PC-9 (cell line): ENCODE results near the gene CIP2A. TPM values are rescaled to one million over a fixed set of nuclear protein-coding genes. Genes with fewer than 3 reads are reported as not detected.

ENCODE experiments used
- BruUV-seq: library from RNA; stranded (reverse); fragments of 400-500 nt; replicated peaks from 2 replicates; lab custom pipeline; 2021; lab: Mats Ljungman, UMichigan
- CTCF ChIA-PET: fragments of 300-600 bp; sonication (Branson Sonifier 250); formaldehyde crosslinking; loops from one replicate; lab custom pipeline; 2022; ENCODE audit warnings: antibody characterized with exemption; lab: Charles Lee
- POLR2A ChIA-PET: fragments of 300-600 bp; sonication (Branson Sonifier 250); formaldehyde crosslinking; loops from one replicate; lab custom pipeline; 2022; ENCODE audit warnings: antibody characterized with exemption; ENCODE audit not compliant: unreplicated experiment; lab: Charles Lee
- DNase-seq, 2 experiments: peaks; one replicate each; pipeline versions ENCODE4 v3.0.0 to v3.0.0-alpha.2; 2015 to 2022; ENCODE audit warnings: mixed read lengths in 1 of 2
- H2AFZ ChIP-seq: fragments of 200-600 bp; sonication (generic); 2 replicates; pipeline ENCODE4 v1.8.1; 2017; ENCODE audit warnings: antibody characterized with exemption
- H3F3A ChIP-seq: fragments of 200-600 bp; sonication (generic); 2 replicates; pipeline ENCODE4 v1.8.1; 2017; ENCODE audit warnings: antibody characterized with exemption, mild to moderate bottlenecking, low read depth; ENCODE audit not compliant: insufficient read depth
- H3K27ac ChIP-seq: fragments of 200-600 bp; sonication (generic); 2 replicates; pipeline ENCODE4 v1.6.1; 2016; ENCODE audit warnings: mixed run types
- H3K27me3 ChIP-seq: fragments of 200-600 bp; sonication (generic); 2 replicates; pipeline ENCODE4 v1.6.1; 2016; ENCODE audit warnings: low read depth, mixed run types; ENCODE audit not compliant: insufficient read depth
- H3K36me3 ChIP-seq: fragments of 200-600 bp; sonication (generic); 2 replicates; pipeline ENCODE4 v1.6.1; 2016; ENCODE audit warnings: low read depth, mixed run types
- H3K4me1 ChIP-seq: fragments of 200-600 bp; sonication (generic); replicated peaks from 2 replicates; pipeline ENCODE4 v1.6.1; 2016; ENCODE audit warnings: mixed run types; ENCODE audit not compliant: insufficient read depth
- H3K4me2 ChIP-seq: fragments of 200-600 bp; sonication (generic); 2 replicates; pipeline ENCODE4 v1.6.1; 2017; ENCODE audit warnings: mixed run types
- H3K4me3 ChIP-seq: fragments of 200-600 bp; sonication (generic); 2 replicates; pipeline ENCODE4 v1.6.1; 2016; ENCODE audit warnings: mixed run types
- H3K79me2 ChIP-seq: fragments of 200-600 bp; sonication (generic); 2 replicates; pipeline ENCODE4 v1.6.1; 2017; ENCODE audit warnings: low read depth, mixed run types
- H3K9me2 ChIP-seq: fragments of 200-600 bp; sonication (generic); 2 replicates; pipeline ENCODE4 v1.8.1; 2017; ENCODE audit warnings: mild to moderate bottlenecking; ENCODE audit not compliant: insufficient read depth
- H3K9me3 ChIP-seq: fragments of 200-600 bp; sonication (generic); 2 replicates; pipeline ENCODE4 v1.8.1; 2016; ENCODE audit warnings: low read depth; ENCODE audit not compliant: insufficient read depth
- H4K20me1 ChIP-seq: fragments of 200-600 bp; sonication (generic); 2 replicates; pipeline ENCODE4 v1.8.1; 2017; ENCODE audit not compliant: insufficient read depth
- CTCF ChIP-seq: fragments of 200-600 bp; sonication (generic); conservative IDR thresholded peaks from 2 replicates; pipeline ENCODE4 v1.6.1; 2017; ENCODE audit warnings: mixed run types, antibody characterized with exemption, mild to moderate bottlenecking, moderate library complexity
- EZH2 ChIP-seq: fragments of 200-600 bp; sonication (generic); IDR thresholded peaks from 2 replicates; pipeline ENCODE4 v1.8.0; 2017; ENCODE audit warnings: antibody characterized with exemption, low read depth
- intact Hi-C: fragments of 100-400 bp; cut with micrococcal nuclease; formaldehyde crosslinking; loops from one replicate; pipeline ENCODE4 v1.10.0; 2022; ENCODE audit not compliant: unreplicated experiment
- total RNA-seq: library from RNA; stranded (reverse); gene quantifications from 2 replicates; pipeline ENCODE4 v1.2.3, GENCODE V29; 2021

Gene CIP2A
- total RNA-seq, 1 experiment from 2014 or later = 41.1 TPM

- Histone ChIP-seq H3K9me2 (no peaks in the 10 kb centered on the region; the same call in 1 of the 2 replicates), H2AFZ (no peak overlapping the region), H4K20me1 (no peaks in the 10 kb centered on the region), H3K4me3 (no peak overlapping the region), H3K79me2 (no peaks in the 10 kb centered on the region), H3K27me3 (no peaks in the 10 kb centered on the region), H3K4me2 (no peak overlapping the region), H3K27ac (no peak overlapping the region), H3K36me3 (no peaks in the 10 kb centered on the region), H3F3A (no peaks in the 10 kb centered on the region), H3K9me3 (no peaks in the 10 kb centered on the region), H3K4me1 (no peaks in the 10 kb centered on the region)
- TF ChIP-seq EZH2 = no peak
- TF ChIP-seq CTCF = no peak
- ChIA-PET POLR2A (no interaction called here), CTCF (no interaction called here)
- BruUV-seq = no TSS peak
- intact Hi-C loops = no loop called here
- no peak for DNase-seq
These were observed 72.4 kb downstream of the CIP2A start for GRCh38 chr3:108516881-108517280.

DNA sequence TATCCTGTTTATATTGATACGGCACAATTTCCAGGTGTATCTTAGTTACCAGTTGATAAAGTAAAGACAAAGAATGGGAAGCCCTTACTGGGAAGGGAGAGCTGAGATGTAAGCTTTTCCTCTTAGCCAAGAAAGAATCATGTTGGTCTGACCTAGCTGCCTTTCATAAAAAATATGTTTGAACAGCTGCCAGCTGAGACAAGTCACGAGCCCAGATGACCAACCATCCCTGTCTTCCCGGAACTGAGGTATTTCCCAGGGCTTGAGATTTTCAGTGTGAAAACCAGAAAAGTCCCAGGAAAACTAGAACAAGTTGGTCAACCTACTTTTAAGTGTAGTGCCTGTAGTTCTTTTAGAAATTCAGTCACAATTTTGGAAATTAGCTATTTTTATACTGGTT is 75.3 kb downstream of the CIP2A start:
- Histone ChIP-seq H3K79me2 (no peaks in the 10 kb centered on the region), H3K27me3 (no peaks in the 10 kb centered on the region), H3K9me2 (no peaks in the 10 kb centered on the region), H3K4me2 (no peak overlapping the region), H3K27ac (no peak overlapping the region), H4K20me1 (no peaks in the 10 kb centered on the region), H3K9me3 (no peaks in the 10 kb centered on the region), H3K4me3 (no peak overlapping the region), H3K36me3 (no peaks in the 10 kb centered on the region), H3K4me1 (no peaks in the 10 kb centered on the region), H3F3A (no peaks in the 10 kb centered on the region), H2AFZ (no peak overlapping the region)
- BruUV-seq = no TSS peak
- DNase-seq = no peak
- CTCF ChIA-PET = no interaction called here
- intact Hi-C loops = no loop called here
- no peak for TF ChIP-seq CTCF
- no peak for TF ChIP-seq EZH2
- POLR2A ChIA-PET = interaction anchor here (0.6 kb wide), 1 partner anchor 759 kb away, joined by 3 read pairs; no protein-coding TSS in a partner anchor

DNA sequence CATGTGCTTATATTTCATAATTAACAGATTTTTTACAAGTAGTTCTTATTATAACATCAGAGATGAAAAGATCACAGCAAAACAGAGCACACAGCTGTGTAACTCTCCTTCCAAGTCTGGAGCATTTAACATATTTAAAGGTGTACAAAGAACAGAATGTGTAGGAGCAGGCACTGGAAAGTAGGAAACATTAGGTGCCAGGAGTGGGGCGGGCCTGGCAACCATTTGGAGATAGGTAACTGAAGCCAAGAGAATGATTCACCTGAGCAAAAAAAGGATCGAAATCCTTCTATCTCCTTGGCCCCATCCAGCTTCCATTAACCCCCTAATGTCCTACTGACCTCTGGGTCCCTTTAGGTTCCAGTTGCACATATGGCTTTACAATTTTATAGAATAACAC is 76.6 kb downstream of the CIP2A start:
- Histone ChIP-seq H3K4me2 (no peak overlapping the region), H3K9me3 (no peaks in the 10 kb centered on the region), H2AFZ (no peak overlapping the region), H3K4me1 (no peaks in the 10 kb centered on the region), H3K4me3 (no peak overlapping the region), H4K20me1 (no peaks in the 10 kb centered on the region), H3K27me3 (no peaks in the 10 kb centered on the region), H3K9me2 (no peaks in the 10 kb centered on the region), H3F3A (no peaks in the 10 kb centered on the region), H3K27ac (no peak overlapping the region), H3K79me2 (no peaks in the 10 kb centered on the region), H3K36me3 (no peaks in the 10 kb centered on the region)
- no TSS peak for BruUV-seq
- no peak for DNase-seq
- TF ChIP-seq EZH2 = no peak
- no peak for TF ChIP-seq CTCF
- ChIA-PET POLR2A (no interaction called here), CTCF (no interaction called here)
- intact Hi-C loops = no loop called here
